ENCODE results near the gene CRTAC1. TPM values are rescaled to one million over a fixed set of nuclear protein-coding genes. Genes with fewer than 3 reads are reported as not detected.

Gene CRTAC1
- total and polyA plus RNA-seq, 2 experiments from 2014 or later: 0.47 to 1.2 TPM

GRCh38 chr10:97923057-97923456, 107.4 kb downstream of the CRTAC1 start (continued):
- TF ChIP-seq EZH2 (IDR thresholded peaks at IDR 0.05; ENCODE audit: low read depth, unreplicated experiment) (no peak), ETS1 (IDR thresholded peaks at IDR 0.05) (no peak), EZH2phosphoT487 (IDR thresholded peaks at IDR 0.05; ENCODE audit: unreplicated experiment) (no peak), REST (IDR thresholded peaks at IDR 0.05; ENCODE audit: unreplicated experiment) (no peak), POLR2AphosphoS5 (IDR thresholded peaks at IDR 0.05; ENCODE audit: low read depth) (no peak), ZNF114 (CRISPR knock-in tag; IDR thresholded peaks at IDR 0.05) (no peak), CTCF (conservative IDR thresholded peaks at IDR 0.05; ENCODE audit: low read depth in 2 of 2) (no peak)

GRCh38 chr10:97922022-97922758, 108.2 kb downstream of the CRTAC1 start:
- Histone ChIP-seq H3K4me2 (no peak overlapping the region), H2AFZ (no peak overlapping the region), H3K4me3 (no peak overlapping the region), H3K9me2 (ENCODE audit: insufficient read depth) (no peaks in the 10 kb centered on the region), H3K4me1 (ENCODE audit: insufficient read depth) (no peaks in the 10 kb centered on the region), H3F3A (replicated peaks; ENCODE audit: low read depth) (no peaks in the 10 kb centered on the region), H3K79me2 (replicated peaks; ENCODE audit: insufficient read depth) (no peaks in the 10 kb centered on the region), H3K27ac (ENCODE audit: low read depth) (no peak overlapping the region), H3K27me3 (ENCODE audit: insufficient read depth) (no peaks in the 10 kb centered on the region), H4K20me1 (replicated peaks; ENCODE audit: insufficient read depth) (no peaks in the 10 kb centered on the region), H3K36me3 (ENCODE audit: insufficient read depth) (no peaks in the 10 kb centered on the region)
- no peak for ATAC-seq
- Mint-ChIP-seq H3K9me3 (peaks cover 2% of the 10 kb centered on the region; the same call in 2 of the 3 replicates), H3K36me3 (ENCODE audit: low read depth) (no peaks in the 10 kb centered on the region; the same call in 2 of the 3 replicates), H3K4me1 (peaks cover 7% of the 10 kb centered on the region; the same call in 1 of the 3 replicates), H3K27ac (no peak overlapping the region), H3K4me3 (no peak overlapping the region), H3K27me3 (ENCODE audit: insufficient read depth, low read depth, poor library complexity) (peaks cover 2% of the 10 kb centered on the region)
- TF ChIP-seq EZH2 (IDR thresholded peaks at IDR 0.05; ENCODE audit: low read depth, unreplicated experiment): no peak
- TF ChIP-seq ZNF114 (CRISPR knock-in tag; IDR thresholded peaks at IDR 0.05): no peak
- TF ChIP-seq POLR2AphosphoS5 (IDR thresholded peaks at IDR 0.05; ENCODE audit: low read depth): no peak
- TF ChIP-seq NANOG (IDR thresholded peaks at IDR 0.05; ENCODE audit: borderline replicate concordance): no peak
- no peak for TF ChIP-seq STAT1 (IDR thresholded peaks at IDR 0.05; ENCODE audit: unreplicated experiment)
- no peak for TF ChIP-seq EZH2phosphoT487 (IDR thresholded peaks at IDR 0.05; ENCODE audit: unreplicated experiment)
- DNase-seq (ENCODE audit: low spot score): no peak

All from GM23338 (cell line).